ENCODE measurements around the gene EPGN. TPM values are rescaled to one million over a fixed set of nuclear protein-coding genes. Genes with fewer than 3 reads are reported as not detected.

Gene EPGN
- polyA plus RNA-seq, 1 donor (not counting 4 experiments of a cell fraction or from before 2014, with no cell fraction given) = 330 TPM

GRCh38 chr4:74362347-74362746 is 54.1 kb downstream of the EPGN start:
- dilution Hi-C loops (cut with MboI; ENCODE audit: extremely low pct_ligation_motif_present, low sequenced_read_pairs) = no loop called here
- FAIRE-seq (no peak), DNase-seq (ENCODE audit: low read depth, low spot score) (no peak)
- no peak overlapping the region for H2AFZ ChIP-seq (ENCODE audit: control insufficient read depth, low read length)
- H3K4me1 ChIP-seq (ENCODE audit: control insufficient read depth, extremely low read depth, insufficient read depth, low read length) = peaks cover 40% of the 10 kb centered on the region
- no peaks in the 10 kb centered on the region for H3K27me3 ChIP-seq (ENCODE audit: control insufficient read depth, extremely low read depth, insufficient read depth, low read length)
- peak overlapping the region; percentile 62 for H3K4me2 ChIP-seq (ENCODE audit: control insufficient read depth, extremely low read depth, insufficient read depth, low read depth, low read length)
- no peak overlapping the region for H3K9ac ChIP-seq (ENCODE audit: control insufficient read depth, extremely low read depth, insufficient read depth, low read length)
- H3K9me1 ChIP-seq (ENCODE audit: control insufficient read depth, extremely low read depth, insufficient read depth, low read length) = no peaks in the 10 kb centered on the region
- peaks cover 0 to 11% of the 10 kb centered on the region in 2 experiments for H3K36me3 ChIP-seq (ENCODE audit: control insufficient read depth in 2 of 2, extremely low read depth in 1 of 2, insufficient read depth in 2 of 2, low read length in 2 of 2)
- H3K9me3 ChIP-seq (ENCODE audit: control insufficient read depth, low read depth, low read length) = no peaks in the 10 kb centered on the region
- peak overlapping the region in 1 of 3 experiments; percentile 41 for H3K4me3 ChIP-seq (ENCODE audit: control insufficient read depth in 2 of 3, extremely low read depth in 1 of 3, insufficient read depth in 2 of 3, low read depth in 1 of 3, low read length in 3 of 3)
- TF ChIP-seq EZH2 (IDR thresholded peaks at IDR 0.05; ENCODE audit: low read length) = no peak
- TF ChIP-seq, protein P1, sequence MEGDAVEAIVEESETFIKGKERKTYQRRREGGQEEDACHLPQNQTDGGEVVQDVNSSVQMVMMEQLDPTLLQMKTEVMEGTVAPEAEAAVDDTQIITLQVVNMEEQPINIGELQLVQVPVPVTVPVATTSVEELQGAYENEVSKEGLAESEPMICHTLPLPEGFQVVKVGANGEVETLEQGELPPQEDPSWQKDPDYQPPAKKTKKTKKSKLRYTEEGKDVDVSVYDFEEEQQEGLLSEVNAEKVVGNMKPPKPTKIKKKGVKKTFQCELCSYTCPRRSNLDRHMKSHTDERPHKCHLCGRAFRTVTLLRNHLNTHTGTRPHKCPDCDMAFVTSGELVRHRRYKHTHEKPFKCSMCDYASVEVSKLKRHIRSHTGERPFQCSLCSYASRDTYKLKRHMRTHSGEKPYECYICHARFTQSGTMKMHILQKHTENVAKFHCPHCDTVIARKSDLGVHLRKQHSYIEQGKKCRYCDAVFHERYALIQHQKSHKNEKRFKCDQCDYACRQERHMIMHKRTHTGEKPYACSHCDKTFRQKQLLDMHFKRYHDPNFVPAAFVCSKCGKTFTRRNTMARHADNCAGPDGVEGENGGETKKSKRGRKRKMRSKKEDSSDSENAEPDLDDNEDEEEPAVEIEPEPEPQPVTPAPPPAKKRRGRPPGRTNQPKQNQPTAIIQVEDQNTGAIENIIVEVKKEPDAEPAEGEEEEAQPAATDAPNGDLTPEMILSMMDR (optimal IDR thresholded peaks at IDR 0.05 in 1 of 3, IDR thresholded peaks at IDR 0.05 in 1 of 3, conservative IDR thresholded peaks at IDR 0.05 in 1 of 3; ENCODE audit: extremely low read depth in 1 of 3, insufficient read depth in 2 of 3, low read length in 3 of 3) = no peak
- H3K79me2 ChIP-seq (ENCODE audit: control insufficient read depth, insufficient read depth, low read length) = peaks cover 31% of the 10 kb centered on the region
- H3K27ac ChIP-seq (ENCODE audit: control insufficient read depth, insufficient read depth, low read length) = peak overlapping the region; percentile 53
- no peaks in the 10 kb centered on the region for H4K20me1 ChIP-seq (ENCODE audit: control insufficient read depth, extremely low read depth, insufficient read depth, low read length)

DNA sequence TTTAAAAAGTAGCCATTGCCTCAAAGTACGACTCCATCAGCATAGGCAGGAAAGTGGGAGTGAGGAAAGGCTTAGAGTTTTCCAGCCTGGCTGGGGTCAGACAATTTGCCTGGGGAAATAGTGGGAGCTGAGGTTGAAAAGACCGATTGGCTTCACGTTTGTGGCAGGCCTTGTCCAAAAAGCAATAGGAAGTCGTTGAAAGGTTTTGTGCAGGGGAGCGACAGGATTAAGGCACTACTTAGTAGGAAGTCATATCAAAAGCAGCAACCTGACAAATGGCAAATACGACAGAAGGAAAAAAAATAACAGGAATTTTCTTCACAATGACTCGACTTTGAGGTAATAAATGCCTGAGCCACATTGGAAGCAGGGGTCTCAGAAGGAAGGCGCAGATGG is 56.0 kb downstream of the EPGN start:
- TF ChIP-seq, protein P1 (optimal IDR thresholded peaks at IDR 0.05 in 1 of 3, IDR thresholded peaks at IDR 0.05 in 1 of 3, conservative IDR thresholded peaks at IDR 0.05 in 1 of 3; ENCODE audit: extremely low read depth in 1 of 3, insufficient read depth in 2 of 3, low read length in 3 of 3) = no peak
- TF ChIP-seq EZH2 (IDR thresholded peaks at IDR 0.05; ENCODE audit: low read length) = no peak
- H3K79me2 ChIP-seq (ENCODE audit: control insufficient read depth, insufficient read depth, low read length) = peaks cover 40% of the 10 kb centered on the region
- H3K4me2 ChIP-seq (ENCODE audit: control insufficient read depth, extremely low read depth, insufficient read depth, low read depth, low read length) = peak overlapping the region; percentile 77
- no peaks in the 10 kb centered on the region for H3K27me3 ChIP-seq (ENCODE audit: control insufficient read depth, extremely low read depth, insufficient read depth, low read length)
- peak overlapping the region; percentile 18 for H2AFZ ChIP-seq (ENCODE audit: control insufficient read depth, low read length)
- no peaks in the 10 kb centered on the region for H4K20me1 ChIP-seq (ENCODE audit: control insufficient read depth, extremely low read depth, insufficient read depth, low read length)
- dilution Hi-C loops (cut with MboI; ENCODE audit: extremely low pct_ligation_motif_present, low sequenced_read_pairs) = no loop called here
- H3K4me1 ChIP-seq (ENCODE audit: control insufficient read depth, extremely low read depth, insufficient read depth, low read length) = peaks cover 33% of the 10 kb centered on the region
- FAIRE-seq = peak; percentile 39
- peaks cover 2 to 11% of the 10 kb centered on the region in 2 experiments for H3K36me3 ChIP-seq (ENCODE audit: control insufficient read depth in 2 of 2, extremely low read depth in 1 of 2, insufficient read depth in 2 of 2, low read length in 2 of 2)
- no peaks in the 10 kb centered on the region for H3K9me3 ChIP-seq (ENCODE audit: control insufficient read depth, low read depth, low read length)
- H3K9me1 ChIP-seq (ENCODE audit: control insufficient read depth, extremely low read depth, insufficient read depth, low read length) = no peaks in the 10 kb centered on the region
- peak overlapping the region; percentile 74 to 93 (median 81) for H3K4me3 ChIP-seq (ENCODE audit: control insufficient read depth in 2 of 3, extremely low read depth in 1 of 3, insufficient read depth in 2 of 3, low read depth in 1 of 3, low read length in 3 of 3)
- H3K9ac ChIP-seq (ENCODE audit: control insufficient read depth, extremely low read depth, insufficient read depth, low read length) = peak overlapping the region; percentile 85
- peak overlapping the region; percentile 87 for H3K27ac ChIP-seq (ENCODE audit: control insufficient read depth, insufficient read depth, low read length)
- no peak for DNase-seq (ENCODE audit: low read depth, low spot score)
